IMR-90 (cell line): Measurements from ENCODE around the gene APP. TPM values are rescaled to one million over a fixed set of nuclear protein-coding genes. Genes with fewer than 3 reads are reported as not detected.

ENCODE experiments used
- ATAC-seq: fragments of 200-7000 bp; cut with Tn5 transposase; 2 replicates; pipeline ENCODE4 v1.9.1; 2020; ENCODE audit warnings: low read depth, mild to moderate bottlenecking, moderate library complexity
- BruUV-seq: library from RNA; stranded (reverse); fragments of 400-500 nt; replicated peaks from 2 replicates; lab custom pipeline; 2021; lab: Mats Ljungman, UMichigan
- CTCF ChIA-PET: fragments of 300-600 bp; formaldehyde crosslinking; extraction: SDS; loops from one replicate; lab custom pipeline; 2021; ENCODE audit warnings: antibody characterized with exemption; lab: Yijun Ruan, JAX
- POLR2A ChIA-PET: fragments of 300-600 bp; sonication (Branson Sonifier 250); formaldehyde crosslinking; loops from one replicate; lab custom pipeline; 2022; ENCODE audit warnings: antibody characterized with exemption; ENCODE audit not compliant: unreplicated experiment; lab: Charles Lee
- DNase-seq: peaks from one replicate; pipeline ENCODE4 v3.0.0; 2013
- H2AFZ ChIP-seq: replicated peaks from 2 replicates; pipeline ENCODE3; 2013; ENCODE audit warnings: low read length, mild to moderate bottlenecking; ENCODE audit not compliant: poor library complexity
- H2AK5ac ChIP-seq: 2 replicates; pipeline ENCODE4 v1.6.1; 2013; ENCODE audit warnings: low read depth, low read length, inconsistent platforms
- H2AK9ac ChIP-seq: replicated peaks from 2 replicates; pipeline ENCODE3; 2013; ENCODE audit warnings: mild to moderate bottlenecking, low read depth, low read length, moderate library complexity; ENCODE audit not compliant: poor library complexity
- H2BK120ac ChIP-seq: 2 replicates; pipeline ENCODE4 v1.6.1; 2013; ENCODE audit warnings: low read depth, low read length, inconsistent platforms
- H2BK15ac ChIP-seq: 3 replicates; pipeline ENCODE4 v1.6.1; 2013; ENCODE audit warnings: low read depth, low read length, inconsistent platforms
- H2BK20ac ChIP-seq: 2 replicates; pipeline ENCODE4 v1.6.1; 2013; ENCODE audit warnings: low read depth, mild to moderate bottlenecking, inconsistent platforms, low read length, moderate library complexity
- H2BK5ac ChIP-seq: 2 replicates; pipeline ENCODE4 v1.6.1; 2013; ENCODE audit warnings: mild to moderate bottlenecking, low read depth, low read length, inconsistent platforms; ENCODE audit not compliant: poor library complexity, severe bottlenecking
- H3K14ac ChIP-seq: replicated peaks from 2 replicates; pipeline ENCODE4 v1.6.1; 2013; ENCODE audit warnings: low read depth, low read length, inconsistent platforms
- H3K18ac ChIP-seq: 2 replicates; pipeline ENCODE4 v1.6.1; 2013; ENCODE audit warnings: low read depth, low read length, control low read depth
- H3K23ac ChIP-seq: 2 replicates; pipeline ENCODE4 v1.6.1; 2013; ENCODE audit warnings: low read depth, low read length, inconsistent platforms
- H3K27ac ChIP-seq: 2 replicates; pipeline ENCODE4 v1.5.1; 2013; ENCODE audit warnings: mild to moderate bottlenecking, control low read depth, low read length; ENCODE audit not compliant: insufficient read depth
- H3K27me3 ChIP-seq: 2 replicates; pipeline ENCODE4 v1.6.1; 2013; ENCODE audit warnings: low read length; ENCODE audit not compliant: control insufficient read depth, insufficient read depth
- H3K36me3 ChIP-seq: 2 replicates; pipeline ENCODE4 v1.6.1; 2013; ENCODE audit warnings: low read length, mixed read lengths; ENCODE audit not compliant: control insufficient read depth, insufficient read depth
- H3K4ac ChIP-seq: 2 replicates; pipeline ENCODE4 v1.6.1; 2013; ENCODE audit warnings: low read depth, low read length, inconsistent platforms
- H3K4me1 ChIP-seq: 2 replicates; pipeline ENCODE4 v1.6.1; 2013; ENCODE audit warnings: low read length, mixed read lengths; ENCODE audit not compliant: control insufficient read depth, insufficient read depth
- H3K4me2 ChIP-seq: 2 replicates; pipeline ENCODE4 v1.6.1; 2013; ENCODE audit warnings: low read depth, mild to moderate bottlenecking, control low read depth, low read length, moderate library complexity
- H3K4me3 ChIP-seq: 2 replicates; pipeline ENCODE4 v1.5.1; 2013; ENCODE audit warnings: low read depth, mild to moderate bottlenecking, control low read depth, low read length, moderate library complexity; ENCODE audit not compliant: insufficient read depth
- H3K56ac ChIP-seq: 2 replicates; pipeline ENCODE4 v1.6.1; 2013; ENCODE audit warnings: low read length, inconsistent platforms; ENCODE audit not compliant: insufficient read depth; ENCODE audit errors: extremely low read depth
- H3K79me1 ChIP-seq, 2 experiments: 2 replicates each; pipeline ENCODE4 v1.6.1; 2013; ENCODE audit warnings: low read length in 2 of 2, inconsistent platforms in 1 of 2, low read depth in 1 of 2
- H3K9ac ChIP-seq: 2 replicates; pipeline ENCODE4 v1.6.1; 2013; ENCODE audit warnings: low read depth, low read length, control low read depth
- H3K9me1 ChIP-seq: 2 replicates; pipeline ENCODE4 v1.6.1; 2013; ENCODE audit warnings: low read length, inconsistent platforms; ENCODE audit not compliant: insufficient read depth
- H3K9me3 ChIP-seq: 2 replicates; pipeline ENCODE4 v1.6.1; 2013; ENCODE audit warnings: low read length; ENCODE audit not compliant: control insufficient read depth, insufficient read depth
- H4K20me1 ChIP-seq: 2 replicates; pipeline ENCODE4 v1.6.1; 2013; ENCODE audit warnings: low read length, inconsistent platforms; ENCODE audit not compliant: insufficient read depth
- H4K5ac ChIP-seq: 2 replicates; pipeline ENCODE4 v1.6.1; 2013; ENCODE audit warnings: mild to moderate bottlenecking, low read depth, low read length, control low read depth
- H4K8ac ChIP-seq, 2 experiments: 2 replicates each; pipeline ENCODE4 v1.6.1; 2013; ENCODE audit warnings: low read depth in 2 of 2, low read length in 2 of 2, control low read depth in 1 of 2, inconsistent platforms in 1 of 2
- H4K91ac ChIP-seq: 2 replicates; pipeline ENCODE4 v1.6.1; 2013; ENCODE audit warnings: low read depth, low read length, inconsistent platforms; ENCODE audit not compliant: insufficient read depth
- BHLHE40 ChIP-seq: fragments of 150-350 bp; IDR thresholded peaks from 2 replicates; pipeline ENCODE4 v1.6.1; 2016; ENCODE audit warnings: mild to moderate bottlenecking, low read depth, low read length
- CHD1 ChIP-seq: IDR thresholded peaks from 2 replicates; pipeline ENCODE4 v1.6.1; 2012; ENCODE audit warnings: low read depth, low read length, improper control_type of control experiment
- ELK1 ChIP-seq: fragments of 150-350 bp; IDR thresholded peaks from 2 replicates; pipeline ENCODE4 v1.6.1; 2016; ENCODE audit warnings: low read depth, mild to moderate bottlenecking, low read length, moderate library complexity, borderline replicate concordance
- FOS ChIP-seq: fragments of 150-350 bp; IDR thresholded peaks from 2 replicates; pipeline ENCODE4 v1.6.1; 2016; ENCODE audit warnings: low read depth, low read length
- MAFK ChIP-seq: IDR thresholded peaks from 2 replicates; pipeline ENCODE4 v1.6.1; 2012; ENCODE audit warnings: low read depth, low read length, improper control_type of control experiment
- MAZ ChIP-seq: IDR thresholded peaks from 2 replicates; pipeline ENCODE4 v1.6.1; 2012; ENCODE audit warnings: low read depth, mild to moderate bottlenecking, low read length, improper control_type of control experiment, moderate library complexity, borderline replicate concordance
- MXI1 ChIP-seq: IDR thresholded peaks from 2 replicates; pipeline ENCODE4 v1.6.1; 2012; ENCODE audit warnings: low read depth, mild to moderate bottlenecking, low read length, moderate library complexity, borderline replicate concordance
- NFE2L2 ChIP-seq: fragments of 150-350 bp; IDR thresholded peaks from 2 replicates; pipeline ENCODE4 v1.6.1; 2016; ENCODE audit warnings: low read depth, mild to moderate bottlenecking, low read length
- POLR2A ChIP-seq: IDR thresholded peaks from 2 replicates; pipeline ENCODE4 v1.6.1; 2012; ENCODE audit warnings: mild to moderate bottlenecking, low read depth, low read length
- RCOR1 ChIP-seq: IDR thresholded peaks from 2 replicates; pipeline ENCODE4 v1.6.1; 2012; ENCODE audit warnings: mild to moderate bottlenecking, low read length, improper control_type of control experiment; ENCODE audit not compliant: insufficient replicate concordance
- SMC3 ChIP-seq: fragments of 150-350 bp; IDR thresholded peaks from 2 replicates; pipeline ENCODE4 v1.6.1; 2016; ENCODE audit warnings: low read depth, mild to moderate bottlenecking, antibody characterized with exemption, low read length, moderate library complexity
- WGBS, 2 experiments: methylation state at CpG; one replicate each; pipeline versions ENCODE4 v1.1.5 to v1.1.7; 2013; ENCODE audit warnings: missing lambda C conversion rate in 2 of 2; ENCODE audit not compliant: insufficient read length in 1 of 2; ENCODE audit errors: extremely low coverage in 2 of 2; 5-methylcytosine and 5-hydroxymethylcytosine counted together
- dilution Hi-C: fragments of 300-500 bp; cut with HindIII; formaldehyde crosslinking; loops from one replicate; pipeline ENCODE4 v1.14.3; 2018; ENCODE audit warnings: low sequenced_read_pairs; ENCODE audit not compliant: unreplicated experiment
- in situ Hi-C: fragments of 300-500 bp; cut with MboI; formaldehyde crosslinking; loops from 3 replicates; pipeline ENCODE4 v1.14.3; 2019; ENCODE audit warnings: low sequenced_read_pairs, inconsistent platforms, mixed read lengths
- intact Hi-C: fragments of 100-400 bp; cut with micrococcal nuclease; formaldehyde crosslinking; loops from 2 replicates; pipeline ENCODE4 v1.10.0; 2022
- polyA plus RNA-seq, 3 experiments: library from polyadenylated mRNA; depleted of rRNA; stranded (reverse); fragments of >200 nt; gene quantifications; 2 replicates each; pipeline ENCODE4 v1.2.3, GENCODE V29; 2012; ENCODE audit warnings: low replicate concordance in 1 of 3
- total RNA-seq: library from RNA; depleted of rRNA; stranded (reverse); fragments of >200 nt; gene quantifications from 2 replicates; pipeline ENCODE4 v1.2.3, GENCODE V29; 2012
- TF ChIP-seq, protein P1 (sequence below): fragments of 150-350 bp; IDR thresholded peaks from 2 replicates; pipeline ENCODE4 v1.6.1; 2017; ENCODE audit warnings: mild to moderate bottlenecking, antibody characterized with exemption, low read length, low read depth

APP gene
- total and polyA plus RNA-seq, 2 of the 4 experiments (the other 2 are of a cell fraction) = 191 to 530 TPM

GRCh38 chr21:26001356-26001755 is 169.2 kb downstream of the APP start:
- no TSS peak for BruUV-seq
- dilution Hi-C loops = no loop called here
- TF ChIP-seq ELK1 (no peak), SMC3 (no peak), MAZ (no peak), MXI1 (no peak), BHLHE40 (no peak), RCOR1 (no peak), MAFK (no peak), FOS (no peak), POLR2A (no peak), CHD1 (no peak), NFE2L2 (no peak)
- TF ChIP-seq, protein P1, sequence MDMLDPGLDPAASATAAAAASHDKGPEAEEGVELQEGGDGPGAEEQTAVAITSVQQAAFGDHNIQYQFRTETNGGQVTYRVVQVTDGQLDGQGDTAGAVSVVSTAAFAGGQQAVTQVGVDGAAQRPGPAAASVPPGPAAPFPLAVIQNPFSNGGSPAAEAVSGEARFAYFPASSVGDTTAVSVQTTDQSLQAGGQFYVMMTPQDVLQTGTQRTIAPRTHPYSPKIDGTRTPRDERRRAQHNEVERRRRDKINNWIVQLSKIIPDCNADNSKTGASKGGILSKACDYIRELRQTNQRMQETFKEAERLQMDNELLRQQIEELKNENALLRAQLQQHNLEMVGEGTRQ = no peak
- no peak overlapping the region for H2BK20ac ChIP-seq
- ChIA-PET CTCF (no interaction called here), POLR2A (no interaction called here)
- no peak overlapping the region for H2BK5ac ChIP-seq
- ATAC-seq = no peak
- H3K14ac ChIP-seq = no peak overlapping the region
- H3K4me1 ChIP-seq = no peaks in the 10 kb centered on the region
- no peak overlapping the region for H2AK9ac ChIP-seq
- H4K91ac ChIP-seq = no peak overlapping the region
- H3K27me3 ChIP-seq = no peaks in the 10 kb centered on the region
- in situ Hi-C loops = no loop called here
- no peaks in the 10 kb centered on the region for H3K9me1 ChIP-seq
- H2BK120ac ChIP-seq = no peak overlapping the region
- no peak overlapping the region for H3K23ac ChIP-seq
- no peak overlapping the region for H3K4me3 ChIP-seq
- no peak overlapping the region for H2AK5ac ChIP-seq
- no peak overlapping the region for H4K8ac ChIP-seq
- H3K9ac ChIP-seq = no peak overlapping the region
- whole genome bisulfite sequencing, 2 experiments = 100% methylated on average over 1 of the region's 5 CpGs; no CpG with 5 or more reads in 1 of the 2 experiments
- intact Hi-C loops = no loop called here
- no peak overlapping the region for H3K27ac ChIP-seq
- H3K18ac ChIP-seq = no peak overlapping the region
- no peaks in the 10 kb centered on the region for H3K9me3 ChIP-seq
- 0 out of 2 replicates have a peak, but pooled peaks cover 5% of the 10 kb centered on the region for H4K20me1 ChIP-seq
- H3K4ac ChIP-seq = no peak overlapping the region
- no peak overlapping the region for H2BK15ac ChIP-seq
- H4K5ac ChIP-seq = no peak overlapping the region
- no peak for DNase-seq
- no peak overlapping the region for H3K4me2 ChIP-seq
- H2AFZ ChIP-seq = no peak overlapping the region
- peaks cover 13% of the 10 kb centered on the region for H3K36me3 ChIP-seq
- peaks cover 17 to 24% of the 10 kb centered on the region in 2 experiments for H3K79me1 ChIP-seq
- no peak overlapping the region for H3K56ac ChIP-seq
